ENCODE measurements around the gene TRAF3.
A peak's percentile ranks its signal among the peaks of the same experiment; 100 is the strongest.

The TRAF3 gene

GRCh38 chr14:102778338-102779083 is 1.3 kb downstream of the TRAF3 start:
- peak; percentile 40 for DNase-seq

GRCh38 chr14:102779084-102779462 is 1.8 kb downstream of the TRAF3 start:
- no peak for DNase-seq

- no peak for DNase-seq
These were observed 2.5 kb downstream of the TRAF3 start for GRCh38 chr14:102779574-102780315.

GRCh38 chr14:102781063-102781462 is 3.8 kb downstream of the TRAF3 start:
- DNase-seq = no peak

- no peak for DNase-seq
These were observed 5.7 kb downstream of the TRAF3 start for GRCh38 chr14:102782974-102783373.

GRCh38 chr14:102784892-102785594 is 7.8 kb downstream of the TRAF3 start:
- no peak for DNase-seq

- no peak for DNase-seq
These were observed 8.3 kb downstream of the TRAF3 start for GRCh38 chr14:102785595-102785963.

GRCh38 chr14:102786768-102787167 is 9.5 kb downstream of the TRAF3 start:
- DNase-seq = no peak

- DNase-seq = no peak
These were observed 12.1 kb downstream of the TRAF3 start for GRCh38 chr14:102789349-102789748.

GRCh38 chr14:102793531-102794328 is 16.5 kb downstream of the TRAF3 start:
- DNase-seq = no peak

- no peak for DNase-seq
These were observed 18.0 kb downstream of the TRAF3 start for GRCh38 chr14:102795060-102795925.

GRCh38 chr14:102796661-102797190 is 19.5 kb downstream of the TRAF3 start:
- no peak for DNase-seq

- DNase-seq = no peak
These were observed 21.7 kb downstream of the TRAF3 start for GRCh38 chr14:102798926-102799325.

GRCh38 chr14:102799684-102800562 is 22.7 kb downstream of the TRAF3 start:
- no peak for DNase-seq

GRCh38 chr14:102802834-102803523 is 25.7 kb downstream of the TRAF3 start:
- DNase-seq = no peak

GRCh38 chr14:102804858-102805257 is 27.6 kb downstream of the TRAF3 start:
- no peak for DNase-seq

- DNase-seq = no peak
These were observed 28.2 kb downstream of the TRAF3 start for GRCh38 chr14:102805371-102805891.

GRCh38 chr14:102805941-102806340 is 28.7 kb downstream of the TRAF3 start:
- no peak for DNase-seq

GRCh38 chr14:102806447-102806846 is 29.2 kb downstream of the TRAF3 start:
- no peak for DNase-seq

- DNase-seq = no peak
These were observed 29.8 kb downstream of the TRAF3 start for GRCh38 chr14:102807013-102807406.

Measured in activated naive CD4-positive, alpha-beta T cell treated with anti-CD3 and anti-CD28 coated beads, Interleukin-2, amount 50 U/mL, for 16 hours (primary cell).